Epithelial cell of proximal tubule (primary cell): ENCODE data around the gene GPR142. TPM values are rescaled to one million over a fixed set of nuclear protein-coding genes. Genes with fewer than 3 reads are reported as not detected.

ENCODE experiments used
- DNase-seq: peaks from one replicate; pipeline ENCODE4 v3.0.0-alpha.2; 2011; ENCODE audit warnings: low read depth
- H3K4me3 ChIP-seq: 2 replicates; pipeline ENCODE4 v1.5.1; 2011; ENCODE audit warnings: low read depth, mild to moderate bottlenecking, low read length
- total RNA-seq: library from RNA; depleted of rRNA; stranded (reverse); fragments of >200 nt; gene quantifications from 2 replicates; pipeline ENCODE4 v1.2.3, GENCODE V29; 2015
- TF ChIP-seq, protein P1 (sequence below): conservative IDR thresholded peaks from 2 replicates; pipeline ENCODE4 v1.5.1; 2012; ENCODE audit warnings: low read depth, mild to moderate bottlenecking, low read length

Gene GPR142
- total RNA-seq, 1 donor from 2014 or later, result not detected

DNA sequence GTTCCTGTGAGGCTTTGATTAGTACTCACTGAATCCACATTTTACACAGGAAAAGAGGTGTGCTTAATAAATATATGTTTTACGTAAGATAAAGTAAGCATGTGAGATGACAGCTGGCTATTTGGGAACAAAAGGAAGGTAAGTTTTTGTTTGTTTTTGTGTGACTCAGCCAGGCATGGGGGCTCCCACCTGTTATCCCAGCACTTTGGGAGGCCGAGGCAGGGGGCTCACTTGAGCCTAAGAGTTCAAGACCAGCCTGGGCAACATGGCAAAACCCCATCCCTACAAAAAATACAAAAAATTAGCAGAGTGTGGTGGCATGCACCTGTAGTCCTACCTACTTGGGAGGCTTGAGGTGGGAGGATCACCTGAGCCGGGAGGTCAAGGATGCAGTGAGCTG is 17.9 kb downstream of the GPR142 start:
- no peak overlapping the region for H3K4me3 ChIP-seq
- TF ChIP-seq, protein P1, sequence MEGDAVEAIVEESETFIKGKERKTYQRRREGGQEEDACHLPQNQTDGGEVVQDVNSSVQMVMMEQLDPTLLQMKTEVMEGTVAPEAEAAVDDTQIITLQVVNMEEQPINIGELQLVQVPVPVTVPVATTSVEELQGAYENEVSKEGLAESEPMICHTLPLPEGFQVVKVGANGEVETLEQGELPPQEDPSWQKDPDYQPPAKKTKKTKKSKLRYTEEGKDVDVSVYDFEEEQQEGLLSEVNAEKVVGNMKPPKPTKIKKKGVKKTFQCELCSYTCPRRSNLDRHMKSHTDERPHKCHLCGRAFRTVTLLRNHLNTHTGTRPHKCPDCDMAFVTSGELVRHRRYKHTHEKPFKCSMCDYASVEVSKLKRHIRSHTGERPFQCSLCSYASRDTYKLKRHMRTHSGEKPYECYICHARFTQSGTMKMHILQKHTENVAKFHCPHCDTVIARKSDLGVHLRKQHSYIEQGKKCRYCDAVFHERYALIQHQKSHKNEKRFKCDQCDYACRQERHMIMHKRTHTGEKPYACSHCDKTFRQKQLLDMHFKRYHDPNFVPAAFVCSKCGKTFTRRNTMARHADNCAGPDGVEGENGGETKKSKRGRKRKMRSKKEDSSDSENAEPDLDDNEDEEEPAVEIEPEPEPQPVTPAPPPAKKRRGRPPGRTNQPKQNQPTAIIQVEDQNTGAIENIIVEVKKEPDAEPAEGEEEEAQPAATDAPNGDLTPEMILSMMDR, result no peak
- no peak for DNase-seq

DNA sequence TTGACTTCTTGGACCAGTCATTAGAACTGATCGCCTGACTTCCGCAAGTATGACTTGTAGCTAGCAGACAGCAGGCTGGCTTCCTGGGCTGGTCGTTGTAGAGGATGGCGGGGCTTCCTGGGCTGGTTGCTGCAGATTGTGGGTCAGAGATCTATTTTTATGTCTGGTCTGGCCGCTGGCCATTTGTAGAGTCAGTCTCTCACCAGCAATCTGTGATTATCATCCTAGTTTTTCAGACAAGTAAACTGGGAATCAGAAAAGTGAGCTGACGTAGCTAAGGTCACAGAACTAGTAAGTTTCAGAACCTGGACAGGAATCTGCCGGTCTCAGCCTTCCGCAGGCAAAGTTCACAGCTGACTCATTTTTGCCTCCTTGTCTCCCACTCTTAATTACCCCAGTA is 19.1 kb downstream of the GPR142 start:
- H3K4me3 ChIP-seq, result no peak overlapping the region
- TF ChIP-seq, protein P1, result no peak
- peak; percentile 45 for DNase-seq

DNA sequence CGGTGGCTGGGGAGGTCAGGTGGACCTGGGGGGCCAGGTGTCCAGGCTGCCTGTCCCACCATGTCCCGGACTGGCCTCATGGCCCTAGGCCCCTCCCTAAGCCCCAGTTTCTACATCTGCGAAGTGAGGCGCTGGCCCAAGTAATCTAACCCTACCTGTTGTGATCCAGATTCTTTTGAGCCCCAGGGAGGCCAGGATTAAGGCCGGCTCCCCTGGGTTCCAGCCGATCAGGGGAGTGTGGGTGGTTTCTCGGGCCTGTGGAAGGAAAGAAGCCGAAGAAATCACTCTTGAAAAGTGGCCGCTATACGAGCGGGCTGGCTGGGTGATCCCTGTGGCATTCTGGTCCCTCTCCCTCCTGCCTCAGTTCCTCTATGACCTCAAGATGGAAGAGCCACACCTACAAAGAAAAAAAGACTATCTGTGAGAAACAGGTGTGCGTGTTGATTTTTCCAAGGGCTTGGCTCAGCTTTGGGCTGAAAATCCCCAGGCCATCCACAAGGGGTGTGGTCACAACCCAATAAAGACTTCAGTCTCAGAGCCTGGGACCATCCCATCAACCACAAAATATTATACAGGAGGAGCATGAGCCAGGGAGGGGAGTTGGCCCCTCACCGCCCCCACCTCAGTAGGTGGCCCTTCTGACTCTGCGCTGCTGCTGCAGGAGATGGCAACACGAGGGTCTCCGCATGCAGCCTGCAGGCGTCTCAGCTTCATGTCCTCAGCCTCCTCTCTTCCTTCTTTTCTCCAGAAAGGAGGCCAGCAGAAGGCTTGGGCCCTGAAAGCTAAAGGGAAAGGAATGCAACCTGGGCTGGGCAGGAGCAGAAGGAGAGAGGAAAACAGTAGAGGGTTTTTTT is 20.3 kb downstream of the GPR142 start:
- TF ChIP-seq, protein P1, result no peak
- DNase-seq, result no peak
- H3K4me3 ChIP-seq, result no peak overlapping the region

DNA sequence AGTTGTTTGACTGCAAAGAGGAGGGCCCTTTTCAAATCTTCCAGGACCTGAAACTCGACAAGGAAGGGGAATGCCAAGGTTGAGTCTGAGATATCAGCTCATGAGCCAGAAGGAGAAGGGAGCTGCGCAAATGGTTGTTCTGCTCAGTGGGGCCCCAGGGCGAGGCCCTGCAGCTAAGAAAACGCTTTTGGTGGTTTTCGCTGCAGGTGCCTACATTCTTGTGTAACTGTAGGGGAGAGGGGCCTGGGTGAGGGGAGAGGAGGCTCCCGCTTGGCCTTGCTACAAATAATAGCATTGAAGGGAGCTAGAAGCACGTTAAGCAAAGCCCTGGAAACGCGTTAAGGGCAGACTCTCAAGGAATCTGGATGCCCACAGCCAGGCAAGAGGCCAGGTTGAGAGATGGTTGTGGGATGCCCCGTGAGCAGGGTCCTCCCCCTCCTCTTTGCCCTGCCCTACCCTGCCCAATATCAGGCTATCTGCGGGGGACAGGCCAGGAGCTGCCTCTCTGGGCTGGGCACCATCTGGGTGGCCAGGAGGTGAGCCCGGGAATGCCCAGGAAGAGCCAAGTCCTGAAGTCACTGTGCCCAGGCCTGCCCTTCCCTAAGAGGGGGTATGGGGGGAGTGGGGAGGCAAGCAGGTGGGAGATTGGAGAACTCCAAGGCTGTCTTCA is 21.9 kb downstream of the GPR142 start:
- DNase-seq, result no peak
- H3K4me3 ChIP-seq, result no peak overlapping the region
- TF ChIP-seq, protein P1, result no peak

DNA sequence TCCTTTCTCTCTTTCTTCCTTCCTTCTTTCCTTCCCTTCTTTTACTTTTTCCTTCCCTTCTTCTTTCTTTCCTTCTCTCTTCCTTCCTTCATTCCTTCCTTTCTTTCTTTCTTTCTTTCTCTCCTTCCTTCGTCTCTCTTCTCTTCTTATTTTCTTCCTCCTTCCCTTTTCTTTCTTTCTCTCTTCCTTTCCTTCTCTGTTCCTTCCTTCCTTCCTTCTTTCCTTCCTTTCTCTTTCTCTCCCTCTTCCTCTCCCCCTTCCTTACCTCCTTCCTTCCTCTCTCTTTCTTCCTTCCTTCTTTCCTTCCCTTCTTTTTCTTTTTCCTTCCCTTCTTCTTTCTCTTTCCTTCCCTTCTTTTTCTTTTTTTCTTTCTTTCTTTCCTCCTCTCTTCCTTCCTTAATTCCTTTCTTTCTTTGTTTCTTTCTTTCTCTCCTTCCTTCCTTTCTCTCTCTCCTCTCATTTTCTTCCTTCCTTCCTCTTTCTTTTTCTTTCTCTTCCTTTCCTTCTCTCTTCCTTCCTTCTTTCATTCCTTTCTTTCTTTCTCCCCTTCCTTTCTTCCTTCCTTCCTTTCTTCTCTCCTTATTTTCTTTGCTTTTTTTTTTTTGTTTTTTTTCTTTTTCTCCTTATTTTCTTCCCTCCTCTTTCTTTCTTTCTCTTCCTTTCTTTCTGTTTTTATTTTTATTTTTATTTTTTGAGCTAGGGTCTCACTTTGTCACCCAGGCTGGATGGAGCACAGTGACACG is 22.8 kb downstream of the GPR142 start:
- DNase-seq, result no peak
- no peak overlapping the region for H3K4me3 ChIP-seq
- TF ChIP-seq, protein P1, result no peak

DNA sequence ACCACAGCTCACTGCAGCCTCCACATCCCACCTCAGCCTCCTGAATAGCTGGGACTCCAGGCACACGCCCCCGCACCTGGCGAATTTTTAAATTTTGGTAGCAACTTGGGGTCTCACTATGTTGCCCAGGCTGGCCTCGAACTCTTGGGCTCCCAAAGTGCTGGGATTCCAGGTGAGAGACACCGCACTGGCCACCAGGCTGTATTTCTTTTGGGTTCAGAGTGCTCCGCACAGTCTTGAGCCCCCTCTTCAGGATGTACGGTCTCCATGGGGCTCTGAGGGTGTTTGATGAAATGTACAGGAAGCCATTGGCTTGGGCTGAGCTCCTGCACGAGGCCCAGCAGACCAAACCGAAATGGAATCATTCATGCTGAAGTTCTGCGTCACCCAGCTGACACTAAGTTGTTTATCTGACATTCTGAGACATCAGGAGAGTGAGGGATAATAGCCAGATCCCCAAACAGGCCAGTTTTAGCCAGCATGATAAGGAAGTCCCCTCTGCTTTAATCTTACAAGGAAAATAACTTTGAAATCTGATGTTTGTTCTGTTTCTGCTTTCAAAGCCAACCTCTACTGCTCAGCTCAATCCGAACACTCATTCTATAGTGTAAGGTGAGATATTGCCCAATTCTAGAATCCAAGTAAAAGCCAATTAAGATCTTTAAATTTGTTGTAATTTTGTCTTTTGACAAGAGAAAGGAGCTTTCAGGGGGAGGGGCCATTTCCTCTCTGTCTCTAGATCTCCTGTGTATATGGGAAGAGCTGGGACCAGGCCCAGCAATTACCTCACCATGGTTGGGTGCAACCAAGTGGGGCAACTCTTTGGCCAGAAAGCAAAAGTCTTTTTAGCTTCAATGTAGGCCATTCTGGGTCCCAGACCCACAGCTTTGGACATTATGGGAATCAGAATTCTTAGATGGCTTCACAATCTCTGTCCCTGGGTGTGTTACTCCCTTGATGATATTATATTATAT is 23.7 kb downstream of the GPR142 start:
- no peak overlapping the region for H3K4me3 ChIP-seq
- TF ChIP-seq, protein P1, result no peak
- no peak for DNase-seq
